ENCODE results near the gene DAB2.

The DAB2 gene

DNA sequence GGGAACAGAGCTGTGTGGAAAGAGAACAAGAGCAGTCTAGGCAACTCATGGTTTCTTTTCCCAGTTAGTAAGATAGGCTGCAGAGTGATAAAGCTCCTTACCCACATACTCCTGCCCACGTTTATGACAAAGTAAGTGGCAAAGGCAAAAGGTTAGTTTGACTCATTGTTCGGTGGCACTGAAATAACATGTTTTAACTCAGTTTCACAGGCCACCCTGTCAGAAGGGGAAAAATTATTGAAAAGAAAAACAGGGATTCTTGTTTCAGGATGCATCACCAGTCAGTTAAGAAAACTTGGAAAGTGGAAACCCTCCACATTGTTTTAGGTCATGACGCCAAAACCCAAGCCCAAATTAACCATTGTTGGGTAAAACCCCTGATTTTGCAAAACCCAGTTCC is 22.3 kb upstream of the DAB2 start:
- no peak for DNase-seq

DNA sequence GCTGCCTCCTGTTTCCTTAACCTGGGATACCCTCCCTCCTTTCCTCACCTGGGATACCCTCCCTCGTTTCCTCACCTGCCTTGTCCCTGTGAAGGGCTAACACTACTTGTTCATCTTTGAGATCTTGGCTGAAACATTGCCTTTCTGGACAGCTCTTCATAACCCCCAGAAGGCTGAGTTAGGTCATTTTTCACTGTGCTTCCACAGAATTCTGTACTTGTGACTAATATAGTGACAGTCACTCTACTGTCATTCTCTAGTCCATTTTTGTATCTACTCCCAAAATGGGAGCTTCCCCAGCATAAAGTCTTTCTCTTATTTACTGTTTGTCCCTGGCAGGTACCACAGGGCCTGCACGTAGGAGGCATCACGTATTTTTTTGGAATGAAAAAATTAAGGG is 21.5 kb upstream of the DAB2 start:
- no peak for DNase-seq

DNA sequence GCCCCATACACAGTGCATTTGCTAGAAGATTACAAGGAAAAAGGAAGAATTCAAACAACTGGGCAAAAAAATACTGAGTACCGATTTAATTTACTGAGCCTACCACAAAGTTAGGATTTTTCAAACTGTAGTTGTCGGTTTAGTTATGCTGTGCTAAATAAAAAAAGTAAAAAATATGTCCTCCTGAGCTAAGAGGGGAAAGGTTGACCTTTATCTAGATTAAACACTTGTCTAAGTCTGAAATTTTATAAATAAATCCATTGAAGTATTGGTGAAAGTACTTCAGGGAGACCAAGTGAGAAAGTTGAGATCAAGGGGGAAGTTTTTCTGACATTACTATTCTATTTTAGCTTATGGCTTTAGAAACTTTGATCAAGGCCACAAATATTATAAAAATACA is 19.1 kb upstream of the DAB2 start:
- DNase-seq: no peak

DNA sequence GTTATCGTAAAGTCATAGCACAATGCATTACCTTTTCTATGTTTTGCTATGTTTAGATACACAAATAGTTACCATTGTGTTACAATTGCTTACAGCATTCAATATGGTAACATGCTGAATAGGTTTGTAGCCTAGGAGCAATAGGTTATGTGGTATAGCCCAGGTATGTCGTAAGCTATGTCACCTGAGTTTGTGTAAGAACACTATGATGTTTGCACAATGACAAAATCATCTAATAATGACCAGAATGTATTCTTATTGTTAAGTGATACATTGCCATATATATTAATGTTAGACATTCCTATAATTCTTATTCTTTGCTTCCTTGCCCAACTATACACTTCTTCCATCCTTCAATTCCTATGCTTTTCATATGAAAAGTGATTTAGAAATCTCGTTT is 18.2 kb upstream of the DAB2 start:
- DNase-seq: no peak

DNA sequence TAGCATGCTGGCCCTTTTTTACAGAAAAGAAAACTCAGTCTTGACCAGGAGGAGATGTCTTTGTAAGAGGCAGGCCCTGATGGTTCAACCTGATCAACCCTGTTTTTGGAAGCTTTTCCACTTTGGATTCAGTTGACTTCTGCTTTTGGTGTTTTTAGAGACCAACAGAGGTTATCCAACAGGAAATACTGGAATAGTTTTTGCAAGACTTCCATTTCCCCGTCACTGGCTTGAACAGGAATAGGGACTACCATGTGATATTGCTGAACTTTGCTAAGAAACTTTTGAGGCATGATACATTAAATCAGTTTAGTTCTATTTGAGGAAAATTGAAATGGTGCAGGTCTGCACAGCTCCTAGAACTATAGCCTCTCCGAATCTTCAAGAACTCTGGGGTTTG is 17.1 kb upstream of the DAB2 start:
- no peak for DNase-seq

DNA sequence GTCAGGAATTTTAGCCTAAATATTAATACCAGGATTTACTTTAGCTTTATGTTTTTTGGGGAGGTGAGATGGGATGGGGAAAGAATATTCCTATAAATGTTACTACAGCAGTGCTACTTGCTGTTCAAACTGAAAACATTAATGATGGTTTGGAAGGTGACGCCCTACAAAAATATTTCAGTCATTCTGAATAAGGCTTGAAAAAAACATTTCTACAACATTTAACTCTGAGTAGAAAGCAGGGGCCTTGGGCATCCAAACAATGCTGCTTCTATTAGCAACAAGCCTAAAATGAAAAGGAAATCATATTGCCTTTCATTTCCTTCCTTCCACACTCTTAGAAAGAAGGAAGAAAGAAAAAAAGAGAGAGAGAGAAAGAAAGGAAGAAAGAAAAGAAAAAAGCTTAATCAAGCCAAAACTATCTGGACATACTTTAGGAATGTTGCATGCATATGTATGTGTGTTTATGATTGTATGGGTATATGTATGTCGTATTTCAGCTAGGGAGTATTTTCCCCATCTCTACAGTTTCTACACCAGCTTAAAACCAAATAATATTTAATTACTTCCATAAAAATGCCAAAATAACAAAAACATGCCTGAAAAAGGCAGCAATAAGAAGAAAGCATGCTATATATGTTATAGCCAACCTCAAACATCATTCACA is 16.3 kb upstream of the DAB2 start:
- no peak for DNase-seq

DNA sequence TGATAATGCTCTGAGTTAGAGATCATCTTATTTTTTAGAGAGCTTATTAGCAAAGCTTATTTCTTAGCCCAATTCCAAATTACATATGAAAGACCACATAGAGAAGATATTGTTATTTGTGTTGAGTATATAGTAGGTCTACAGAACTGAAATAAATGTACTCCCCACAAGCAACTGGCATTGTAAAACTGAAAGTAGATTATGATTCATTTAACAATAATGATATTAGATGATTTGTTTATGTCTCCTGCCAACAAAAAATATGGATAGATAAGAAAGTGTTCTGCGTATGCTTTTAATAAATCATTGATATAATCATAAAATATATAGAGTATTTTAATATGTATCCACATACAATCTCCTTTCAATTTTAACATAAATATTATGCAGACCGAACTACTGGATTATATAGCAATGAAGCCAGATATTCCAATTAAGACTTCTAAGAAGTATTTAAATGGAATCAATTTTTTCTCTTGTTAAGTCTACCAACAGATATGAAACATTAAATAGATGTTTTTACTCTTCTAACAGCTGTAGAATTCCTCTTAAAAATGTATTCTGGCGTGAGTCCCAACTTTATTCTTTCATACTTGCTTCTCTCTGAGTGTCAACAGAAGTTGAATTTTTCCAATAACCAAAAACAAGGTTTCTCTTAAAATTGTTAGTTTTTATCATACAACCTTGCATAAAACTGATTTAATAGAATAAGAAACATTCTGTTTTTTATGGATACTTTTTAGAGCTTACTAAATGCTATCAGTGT is 15.6 kb upstream of the DAB2 start:
- no peak for DNase-seq

DNA sequence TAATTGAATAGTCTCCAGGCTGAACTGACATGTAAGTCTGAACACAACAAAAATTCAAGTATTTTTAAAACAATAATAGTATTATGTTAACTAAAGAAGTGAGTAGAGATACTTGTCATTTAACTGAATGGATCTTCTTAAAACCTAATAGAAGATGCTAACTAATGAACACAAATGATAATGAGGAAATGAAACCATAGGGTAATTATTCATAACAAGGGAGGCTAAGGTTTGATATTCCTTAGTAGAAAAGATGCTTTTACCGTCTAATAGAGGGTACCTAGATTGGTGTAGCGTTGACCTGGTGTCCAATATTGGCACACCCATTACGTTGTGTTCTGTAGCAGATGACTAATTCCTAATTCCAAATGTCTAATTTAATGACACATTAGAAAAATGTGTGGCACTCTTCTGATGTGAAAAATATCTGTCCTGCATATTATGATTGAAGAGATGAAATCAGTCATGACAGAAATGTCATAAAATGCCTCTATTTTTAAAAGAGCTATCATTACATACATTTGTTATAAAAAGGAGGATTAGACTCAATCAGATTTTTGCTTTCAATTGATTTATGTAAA is 14.9 kb upstream of the DAB2 start:
- DNase-seq: no peak

DNA sequence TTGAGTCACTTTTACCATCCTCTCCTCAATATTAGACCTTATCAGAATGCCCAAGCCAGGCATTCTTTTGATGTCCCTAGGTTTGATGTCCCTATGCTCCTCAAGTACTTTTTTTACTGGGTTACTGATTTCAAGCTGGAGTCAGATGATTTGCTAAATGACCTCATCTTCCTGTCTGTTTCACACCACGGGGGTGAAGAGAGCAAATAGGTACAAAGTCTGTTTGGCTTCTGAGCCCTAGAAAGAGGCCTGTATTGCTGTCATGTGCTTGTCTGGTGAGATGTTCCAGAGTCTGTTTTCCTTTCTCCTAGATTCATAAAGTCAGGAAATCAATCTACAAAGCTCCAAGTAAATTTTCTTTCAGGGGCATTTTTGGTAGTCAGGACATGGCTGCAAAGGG is 12.7 kb upstream of the DAB2 start:
- no peak for DNase-seq

DNA sequence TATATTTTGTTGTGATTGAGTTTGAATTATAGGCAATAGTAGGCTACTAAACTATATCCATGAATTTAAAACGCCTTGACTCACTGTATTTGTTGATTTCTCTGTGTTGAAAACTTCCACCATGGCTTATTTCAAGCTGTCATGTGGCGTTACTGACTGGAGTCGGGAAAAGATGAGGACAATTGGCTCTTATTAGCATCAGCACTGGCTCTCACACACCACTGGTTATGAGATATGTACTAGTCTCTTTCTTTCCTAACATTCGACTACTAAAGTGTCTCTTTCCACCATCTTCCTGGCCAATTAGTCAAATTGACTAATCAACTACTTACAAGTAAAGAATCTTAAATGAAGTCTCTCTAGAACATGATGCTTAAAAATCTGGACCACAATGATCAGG is 9.1 kb upstream of the DAB2 start:
- no peak for DNase-seq

DNA sequence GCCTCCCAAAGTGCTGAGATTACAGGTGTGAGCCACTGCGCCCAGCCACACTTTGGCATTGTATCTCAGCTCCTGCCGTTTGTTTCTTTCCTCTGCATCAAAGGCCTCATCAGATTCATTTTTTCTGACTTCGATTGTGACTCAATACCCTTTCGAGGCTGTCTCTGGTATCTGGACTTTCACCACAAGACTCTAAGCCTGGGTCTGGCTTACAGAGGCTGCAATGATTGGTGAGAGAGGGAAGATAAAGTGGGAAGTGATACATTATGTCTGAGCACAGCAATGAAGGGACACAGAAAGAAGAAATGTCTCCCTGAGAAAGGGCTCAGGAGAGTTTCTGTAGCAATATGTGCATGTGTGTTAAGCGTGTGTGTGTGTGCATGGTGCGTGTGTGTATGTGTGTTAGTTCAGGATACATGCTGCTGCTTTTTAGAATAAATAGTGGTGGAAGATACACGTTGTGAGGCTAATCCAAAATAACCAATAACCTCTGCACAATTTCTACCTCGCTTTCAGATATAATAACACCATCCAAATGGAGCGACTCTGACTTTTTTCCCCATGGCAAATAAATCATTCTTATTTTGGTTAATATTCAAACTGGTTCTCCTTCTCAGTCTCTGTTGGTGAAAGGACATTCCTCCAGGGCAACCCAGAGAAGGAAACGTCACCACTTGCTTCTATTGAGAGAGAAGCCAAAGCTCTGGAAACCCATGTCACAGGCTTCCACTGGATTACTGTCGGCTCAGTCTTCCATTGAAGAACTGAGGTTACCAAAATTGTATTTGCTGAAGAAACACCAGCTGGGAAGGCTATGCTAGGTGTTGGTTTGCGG is 8.1 kb upstream of the DAB2 start:
- no peak for DNase-seq

DNA sequence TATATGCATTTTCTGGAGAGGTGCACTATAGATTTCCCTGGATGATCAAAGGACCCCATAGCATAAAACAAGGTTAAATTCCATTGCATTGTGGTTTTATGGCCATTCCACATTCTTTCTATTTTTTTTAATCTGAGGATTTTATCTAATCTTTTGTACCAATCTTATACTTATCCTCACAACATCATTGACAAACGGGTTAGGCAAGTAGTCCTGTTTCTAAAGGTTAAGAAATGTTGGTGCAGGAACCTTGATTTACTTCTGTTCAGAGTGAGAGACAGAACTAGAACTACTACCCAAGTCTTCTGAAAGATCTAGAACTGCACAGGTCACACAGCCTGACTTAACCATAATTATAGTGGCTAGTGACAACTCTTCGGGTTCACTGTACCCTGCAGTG is 5.7 kb upstream of the DAB2 start:
- no peak for DNase-seq

DNA sequence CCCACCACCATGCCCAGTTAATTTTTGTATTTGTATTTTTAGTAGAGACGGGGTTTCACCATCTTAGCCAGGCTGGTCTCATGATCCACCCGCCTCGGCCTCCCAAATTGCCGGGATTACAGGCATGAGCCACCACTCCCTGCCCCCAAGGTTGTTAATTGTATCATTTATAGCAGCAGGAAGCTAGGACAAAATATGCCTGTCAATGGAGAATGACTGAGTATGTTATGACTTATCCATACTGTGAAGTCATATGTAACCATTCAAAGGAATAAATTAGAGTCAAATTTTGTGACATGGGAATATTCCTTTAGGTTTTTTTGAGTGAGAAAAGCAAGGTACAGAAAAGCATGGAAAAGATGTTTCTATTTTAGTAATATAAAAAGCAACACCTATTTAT is 3.9 kb upstream of the DAB2 start:
- DNase-seq: no peak

DNA sequence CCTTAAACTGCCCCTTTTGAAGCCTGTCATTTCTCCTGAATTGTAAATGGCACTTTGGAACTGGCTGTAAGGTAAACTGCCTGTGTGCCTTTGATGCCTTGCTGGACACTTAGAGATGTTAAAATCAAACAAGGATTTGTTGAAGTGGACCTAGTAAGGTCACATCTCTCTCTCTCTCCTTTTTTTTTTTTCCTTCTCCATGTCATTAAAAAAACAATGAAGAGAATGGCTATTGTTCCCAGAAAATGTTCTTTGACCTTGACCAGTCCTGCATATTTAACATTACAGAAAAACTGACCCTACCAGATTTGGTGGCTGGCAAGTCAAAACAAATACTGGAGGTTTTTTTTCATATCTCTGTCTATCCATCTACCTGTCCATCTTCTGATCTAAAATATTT is 2.9 kb upstream of the DAB2 start:
- no peak for DNase-seq

DNA sequence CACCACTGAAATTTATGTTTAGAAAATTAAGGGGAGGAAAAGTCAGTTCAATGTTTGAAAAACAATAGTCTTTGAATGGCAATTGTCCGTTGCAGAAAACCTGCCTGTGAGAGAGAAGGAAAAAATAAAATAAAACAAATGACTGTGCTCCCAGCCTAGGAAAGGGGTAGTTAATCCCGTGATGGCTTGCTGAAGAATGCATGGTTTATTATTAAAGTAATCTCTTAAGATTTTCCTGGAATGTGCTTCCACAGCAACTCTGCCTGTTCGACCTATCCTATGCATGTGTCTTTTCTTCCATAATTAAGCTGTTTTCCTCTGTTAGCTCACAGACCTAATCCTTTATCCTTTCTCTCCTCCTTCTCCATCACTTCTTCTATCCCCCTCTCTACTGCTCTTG is 2.4 kb upstream of the DAB2 start:
- DNase-seq: no peak

DNA sequence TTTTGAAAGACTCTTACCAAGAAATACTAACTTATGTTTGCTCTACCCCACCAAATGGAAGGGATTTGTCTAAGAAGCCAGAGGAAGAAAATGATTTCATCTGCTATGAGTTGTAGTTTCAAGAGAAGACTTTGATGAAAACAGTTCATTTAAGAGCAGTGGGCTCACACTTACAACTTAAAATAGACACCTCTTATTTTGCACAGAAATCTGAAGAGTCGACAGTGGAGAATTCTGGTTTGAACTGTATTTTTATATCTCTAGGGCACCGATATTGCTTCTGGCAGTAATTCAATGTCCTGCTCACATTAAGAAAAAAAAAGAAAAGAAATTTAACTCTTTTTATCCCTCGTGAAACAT is 1.9 kb upstream of the DAB2 start:
- DNase-seq: no peak

DNA sequence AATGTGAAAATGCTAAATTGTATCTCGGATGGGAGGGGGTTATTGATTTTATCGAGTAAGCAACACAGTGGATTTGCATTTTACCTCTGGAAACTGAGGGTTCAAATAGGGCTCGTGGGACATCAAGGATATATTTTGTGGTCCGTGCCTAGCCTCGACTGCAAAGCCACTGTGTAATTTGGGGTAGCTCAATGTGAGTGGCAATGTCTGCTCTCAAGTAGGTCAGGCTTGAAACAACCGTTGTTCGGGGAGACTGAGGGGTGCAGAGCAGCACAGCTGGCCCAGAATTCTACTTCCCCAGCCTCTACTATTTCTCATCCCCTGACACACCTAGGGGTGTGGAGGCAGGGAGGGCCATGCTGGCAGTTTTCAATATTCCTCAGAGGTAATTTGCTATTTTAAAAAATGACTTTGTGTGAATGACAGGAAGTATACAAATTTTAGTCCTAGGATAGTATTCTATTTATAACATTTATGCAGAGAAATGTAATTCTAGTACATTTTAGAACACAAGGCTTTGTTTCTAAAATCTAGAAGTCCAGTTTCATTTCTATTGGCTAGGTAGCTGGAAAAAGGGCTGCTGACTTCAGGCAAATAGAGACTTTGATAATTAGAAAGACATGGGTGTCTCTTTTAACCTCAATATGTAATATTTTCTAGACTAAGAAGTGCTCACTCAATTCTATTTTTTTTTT is 1.4 kb upstream of the DAB2 start:
- no peak for DNase-seq

DNA sequence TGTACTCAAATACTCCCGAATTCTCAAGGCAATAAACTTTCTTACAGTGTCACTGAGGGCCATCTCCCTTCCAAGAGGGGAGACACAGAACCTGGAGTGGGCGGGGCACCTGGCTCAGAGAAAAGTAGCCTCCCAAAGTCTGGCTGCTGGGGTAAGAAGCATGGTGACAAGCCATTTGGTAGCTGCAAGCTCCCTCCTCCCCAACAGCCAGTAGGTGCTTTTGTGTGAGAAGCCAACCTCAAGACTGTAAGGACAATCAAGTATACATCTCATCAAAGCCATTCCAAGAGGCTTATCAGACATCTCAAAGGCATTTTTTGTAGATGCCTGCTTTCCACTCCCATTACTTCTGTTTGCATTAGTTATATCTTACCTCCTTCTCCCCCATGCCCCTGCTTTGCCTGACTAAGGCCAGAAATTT is 1.4 kb downstream of the DAB2 start:
- DNase-seq: no peak

DNA sequence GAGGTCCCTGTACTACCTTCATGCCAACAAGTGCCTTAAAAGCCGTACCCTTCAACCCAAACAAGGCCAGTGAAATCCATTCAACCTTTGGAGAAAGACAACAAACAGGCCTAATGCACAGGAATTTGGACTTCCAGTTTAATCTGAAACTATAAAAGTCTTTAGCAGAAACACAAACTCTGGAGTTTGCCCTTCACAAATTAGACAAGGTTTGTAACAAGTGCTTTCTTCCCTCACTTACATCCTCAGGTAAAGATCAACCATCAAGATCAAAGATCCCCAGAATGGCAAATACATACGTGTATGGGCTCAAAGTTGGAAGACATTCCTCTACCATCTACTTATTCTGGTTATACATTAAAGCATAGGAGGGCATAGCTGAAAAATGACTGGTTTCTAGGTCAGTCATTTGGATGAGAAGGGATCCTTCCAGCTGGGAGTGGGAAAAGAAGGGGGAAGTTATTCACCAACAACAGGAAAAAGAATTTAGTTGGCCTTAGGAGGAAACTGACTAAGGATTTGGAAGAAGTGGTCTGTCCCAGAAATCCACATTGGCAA is 2.0 kb downstream of the DAB2 start:
- DNase-seq: no peak

DNA sequence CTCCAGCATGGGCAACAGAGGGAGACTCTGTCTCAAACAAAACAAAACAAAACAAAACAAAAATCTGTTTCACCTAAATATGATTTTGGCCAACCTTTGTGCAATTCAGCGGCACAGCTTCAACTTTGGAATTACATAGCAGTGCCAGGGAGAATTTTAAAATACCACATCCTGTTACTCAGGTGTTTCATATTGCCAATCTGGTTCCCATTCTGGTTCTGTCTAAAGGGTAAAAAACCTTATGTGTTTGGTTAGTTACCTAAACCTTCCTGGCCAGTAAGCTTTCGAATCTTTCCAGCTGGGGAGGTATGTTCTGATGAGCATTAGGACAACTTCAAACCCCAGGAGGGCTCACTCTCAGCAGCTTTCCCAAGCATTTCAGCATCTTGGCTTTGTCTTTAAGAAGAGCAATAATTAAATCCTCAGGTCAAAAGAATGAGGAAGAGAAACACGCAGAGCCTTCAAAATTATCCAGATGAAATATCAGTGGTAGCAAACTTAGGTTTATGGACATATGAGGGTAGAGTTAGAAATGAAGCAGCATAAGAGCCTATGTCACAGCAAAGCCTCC is 2.7 kb downstream of the DAB2 start:
- DNase-seq: no peak

DNA sequence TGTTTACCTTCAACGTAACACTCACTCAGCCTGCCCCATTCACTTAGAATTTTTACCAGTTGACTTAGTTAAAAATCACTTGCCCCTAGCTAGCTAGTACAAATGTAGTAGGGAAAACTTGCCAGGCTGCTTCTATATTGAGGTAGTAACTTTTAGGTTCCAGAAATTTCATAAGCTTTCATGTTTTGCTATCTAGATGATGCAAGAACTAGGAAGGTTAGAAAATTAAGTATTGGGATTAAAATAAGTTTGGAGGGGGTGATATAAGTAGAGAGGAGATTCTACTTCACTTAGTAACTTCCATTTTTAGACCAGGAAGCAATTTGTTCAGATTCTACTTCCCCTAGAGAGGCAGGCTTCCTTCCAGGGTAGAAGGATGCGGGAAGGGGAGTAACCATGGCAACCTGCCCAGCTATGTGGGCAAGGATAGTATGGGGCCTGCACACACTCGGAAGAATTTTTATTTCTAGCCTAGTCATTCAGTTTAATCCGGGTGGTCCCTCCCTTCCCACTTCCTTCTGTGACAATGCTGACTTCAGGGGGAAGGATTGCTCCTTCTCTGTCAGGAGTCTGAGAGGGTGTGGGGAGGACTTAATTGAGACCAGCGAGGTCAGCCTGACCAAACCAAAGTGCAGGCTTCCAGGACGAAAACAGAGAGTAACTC is 4.2 kb downstream of the DAB2 start:
- no peak for DNase-seq

DNA sequence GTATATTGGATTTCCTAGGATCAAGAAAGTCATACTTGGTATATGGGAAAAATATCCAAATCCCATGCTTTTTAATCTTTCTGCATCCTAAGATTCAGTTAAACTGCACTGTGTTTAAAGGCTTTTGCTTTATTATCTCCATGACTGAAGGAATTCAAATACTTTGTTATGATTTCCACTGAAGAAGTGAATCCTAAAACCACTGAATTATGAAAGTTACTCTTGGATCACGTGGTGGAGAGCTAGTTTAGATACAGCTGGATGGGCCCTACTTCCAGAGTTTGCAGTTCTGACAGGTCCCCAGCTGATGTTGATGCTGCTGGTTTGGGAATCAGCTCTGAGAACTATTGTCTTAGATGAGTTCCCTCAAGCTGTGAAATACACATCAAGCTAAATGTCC is 5.0 kb downstream of the DAB2 start:
- no peak for DNase-seq
